Kidney epithelial cell (primary cell): ENCODE measurements around the gene FAM156A. TPM values are rescaled to one million over a fixed set of nuclear protein-coding genes. Genes with fewer than 3 reads are reported as not detected.
"Not testable (repeated sequence)": the region's sequence is repeated elsewhere in the genome, so short reads cannot be mapped to it uniquely, and the experiment has no call there.

Experiments
- DNase-seq: peaks from one replicate; pipeline ENCODE4 v3.0.0-alpha.2; 2010; ENCODE audit warnings: low read depth
- H3K27me3 ChIP-seq: 2 replicates; pipeline ENCODE4 v1.6.0; 2011; ENCODE audit warnings: low read length; ENCODE audit not compliant: control insufficient read depth, insufficient read depth
- H3K36me3 ChIP-seq: 2 replicates; pipeline ENCODE4 v1.5.1; 2011; ENCODE audit warnings: low read length; ENCODE audit not compliant: control insufficient read depth, insufficient read depth
- H3K4me3 ChIP-seq: 2 replicates; pipeline ENCODE4 v1.5.1; 2011; ENCODE audit warnings: low read depth, mild to moderate bottlenecking, control low read depth, low read length
- CTCF ChIP-seq: IDR thresholded peaks from 2 replicates; pipeline ENCODE4 v1.5.1; 2011; ENCODE audit warnings: mild to moderate bottlenecking, moderate library complexity, low read length, control low read depth, inconsistent platforms; ENCODE audit not compliant: insufficient read depth, poor library complexity, severe bottlenecking
- total RNA-seq: library from RNA; depleted of rRNA; stranded (reverse); fragments of >200 nt; gene quantifications from 2 replicates; pipeline ENCODE4 v1.2.3, GENCODE V29; 2015

Gene FAM156A
- total RNA-seq = 3.9 and 7.2 TPM in 2 replicates

- H3K27me3 ChIP-seq, DNase-seq, H3K4me3 ChIP-seq, H3K36me3 ChIP-seq: not testable (repeated sequence)
These were observed at the start of gene FAM156A for GRCh38 chrX:52958113-52958959. FAM156A (minus strand) TSS chrX:52958518; CDS start chrX:52948588, 9,930 bp downstream.

- Histone ChIP-seq H3K27me3 (no peaks in the 10 kb centered on the region), H3K4me3 (no peak overlapping the region), H3K36me3 (no peaks in the 10 kb centered on the region)
- no peak for TF ChIP-seq CTCF
- DNase-seq = no peak
These were observed 47.0 kb upstream of the FAM156A start for GRCh38 chrX:53005327-53005726.

- H3K4me3 ChIP-seq = no peak overlapping the region
- H3K36me3 ChIP-seq = no peaks in the 10 kb centered on the region
- TF ChIP-seq CTCF = no peak
- DNase-seq = no peak
- no peaks in the 10 kb centered on the region for H3K27me3 ChIP-seq
These were observed 46.5 kb upstream of the FAM156A start for GRCh38 chrX:53004811-53005210.

- TF ChIP-seq CTCF = no peak
- no peaks in the 10 kb centered on the region for H3K36me3 ChIP-seq
- H3K4me3 ChIP-seq = no peak overlapping the region
- H3K27me3 ChIP-seq = no peaks in the 10 kb centered on the region
- no peak for DNase-seq
These were observed 45.7 kb upstream of the FAM156A start for GRCh38 chrX:53004038-53004437.

- Histone ChIP-seq H3K36me3 (no peaks in the 10 kb centered on the region), H3K27me3 (no peaks in the 10 kb centered on the region), H3K4me3 (no peak overlapping the region)
- no peak for DNase-seq
- TF ChIP-seq CTCF = no peak
These were observed 44.8 kb upstream of the FAM156A start for GRCh38 chrX:53003111-53003510.

GRCh38 chrX:53001958-53002357 is 43.6 kb upstream of the FAM156A start:
- H3K27me3 ChIP-seq = no peaks in the 10 kb centered on the region
- H3K36me3 ChIP-seq = no peaks in the 10 kb centered on the region
- no peak overlapping the region for H3K4me3 ChIP-seq
- no peak for DNase-seq
- TF ChIP-seq CTCF = no peak
